ENCODE results near the gene SYT10.
"Not testable (repeated sequence)": the region's sequence is repeated elsewhere in the genome, so short reads cannot be mapped to it uniquely, and the experiment has no call there.

The SYT10 gene

GRCh38 chr12:33349791-33350190, 89.8 kb downstream of the SYT10 start:
- no peak for DNase-seq (ENCODE audit: low read depth in 2 of 2)

- not testable (repeated sequence) for DNase-seq (ENCODE audit: low read depth in 2 of 2)
These were observed 107.6 kb downstream of the SYT10 start for GRCh38 chr12:33331961-33332398.

GRCh38 chr12:33330940-33331339, 108.7 kb downstream of the SYT10 start:
- no peak for DNase-seq (ENCODE audit: low read depth in 2 of 2)
